Thyroid gland (tissue), 4 donors: ENCODE results near the gene GPR25. TPM values are rescaled to one million over a fixed set of nuclear protein-coding genes. Genes with fewer than 3 reads are reported as not detected.
"Not testable (repeated sequence)": the region's sequence is repeated elsewhere in the genome, so short reads cannot be mapped to it uniquely, and the experiment has no call there.

Experiments
- DNase-seq, 2 donors: peaks; one replicate each; pipeline ENCODE4 v3.0.0-alpha.2; 2019
- H3K27ac ChIP-seq, 3 donors: fragments of 200-600 bp; sonication (generic); 1 replicate in 2 of 3; 2 replicates in 1 of 3; pipeline ENCODE4 v1.5.1; 2016 to 2019; ENCODE audit warnings: mild to moderate bottlenecking in 1 of 3, moderate library complexity in 1 of 3
- H3K27me3 ChIP-seq: fragments of 200-600 bp; sonication (generic); one replicate; pipeline ENCODE4 v1.5.1; 2019
- H3K36me3 ChIP-seq, 2 donors: fragments of 200-600 bp; sonication (generic); one replicate each; pipeline ENCODE4 v1.5.1; 2016 to 2019
- H3K4me1 ChIP-seq, 2 donors: fragments of 200-600 bp; sonication (generic); one replicate each; pipeline ENCODE4 v1.5.1; 2017 to 2019
- H3K4me3 ChIP-seq, 3 donors: fragments of 200-600 bp; sonication (generic); replicated peaks in 1 of 3; 1 replicate in 2 of 3; 2 replicates in 1 of 3; pipeline ENCODE4 v1.5.1; 2016; ENCODE audit warnings: mild to moderate bottlenecking in 1 of 3
- H3K9me3 ChIP-seq: fragments of 200-600 bp; sonication (generic); one replicate; pipeline ENCODE4 v1.5.1; 2017
- POLR2A ChIP-seq, 2 donors: fragments of 450-650 bp; IDR thresholded peaks; one replicate each; pipeline ENCODE4 v1.6.1; 2017; ENCODE audit warnings: antibody characterized with exemption in 2 of 2, mild to moderate bottlenecking in 2 of 2, moderate library complexity in 1 of 2
- WGBS, 2 donors: methylation state at CpG; one replicate each; pipeline ENCODE4 v1.1.5; 2017; 5-methylcytosine and 5-hydroxymethylcytosine counted together
- intact Hi-C: fragments of 100-400 bp; cut with DNase I; formaldehyde crosslinking; loops from one replicate; pipeline ENCODE4 v1.15.1; 2023
- total RNA-seq, 4 donors: library from RNA; depleted of rRNA; stranded (reverse); fragments of >200 nt; gene quantifications; one replicate each; pipeline ENCODE4 v1.2.3, GENCODE V29; 2016
- TF ChIP-seq, protein P1 (sequence below), 6 experiments: fragments of 200-600 bp in 3 of 6; fragments of 450-650 bp in 3 of 6; sonication (generic) in 3 of 6; IDR thresholded peaks; one replicate each; pipeline ENCODE4 v1.5.1; 2016 to 2019; ENCODE audit warnings: antibody characterized with exemption in 6 of 6, mild to moderate bottlenecking in 2 of 6, inconsistent platforms in 1 of 6, moderate library complexity in 1 of 6

GPR25 gene
- total RNA-seq, 4 donors from 2014 or later = 0.27 TPM; not detected in 3

DNA sequence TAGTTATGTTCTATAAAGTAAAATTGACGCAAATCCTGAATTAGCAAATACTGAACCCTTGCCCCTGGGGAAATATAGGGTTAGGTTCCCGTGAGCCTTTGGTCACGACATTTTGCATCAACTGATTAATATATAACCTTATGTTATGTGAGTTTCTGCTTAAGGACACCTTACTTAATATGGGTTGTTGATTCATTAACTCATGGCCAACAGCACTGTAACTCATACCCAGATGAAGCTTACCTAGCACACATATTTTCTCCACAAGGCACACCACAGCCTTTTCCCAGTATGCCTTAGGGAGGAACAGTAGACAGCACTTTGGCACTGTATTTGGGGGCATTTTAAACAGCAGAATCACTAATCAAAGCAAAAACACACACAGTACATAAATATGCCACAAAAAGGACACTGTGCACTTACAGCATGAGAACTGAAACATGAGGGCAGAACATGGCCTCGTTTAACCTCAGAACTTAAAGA lies 37.0 kb downstream of the GPR25 start:
- WGBS, 2 donors = 93 to 95% methylated on average over 4 of the region's 4 CpGs
- no peaks in the 10 kb centered on the region for H3K36me3 ChIP-seq
- H3K27ac ChIP-seq = no peak overlapping the region
- no peaks in the 10 kb centered on the region for H3K9me3 ChIP-seq
- H3K4me1 ChIP-seq = no peaks in the 10 kb centered on the region
- no peak for TF ChIP-seq POLR2A (IDR thresholded peaks at IDR 0.05)
- TF ChIP-seq, protein P1, sequence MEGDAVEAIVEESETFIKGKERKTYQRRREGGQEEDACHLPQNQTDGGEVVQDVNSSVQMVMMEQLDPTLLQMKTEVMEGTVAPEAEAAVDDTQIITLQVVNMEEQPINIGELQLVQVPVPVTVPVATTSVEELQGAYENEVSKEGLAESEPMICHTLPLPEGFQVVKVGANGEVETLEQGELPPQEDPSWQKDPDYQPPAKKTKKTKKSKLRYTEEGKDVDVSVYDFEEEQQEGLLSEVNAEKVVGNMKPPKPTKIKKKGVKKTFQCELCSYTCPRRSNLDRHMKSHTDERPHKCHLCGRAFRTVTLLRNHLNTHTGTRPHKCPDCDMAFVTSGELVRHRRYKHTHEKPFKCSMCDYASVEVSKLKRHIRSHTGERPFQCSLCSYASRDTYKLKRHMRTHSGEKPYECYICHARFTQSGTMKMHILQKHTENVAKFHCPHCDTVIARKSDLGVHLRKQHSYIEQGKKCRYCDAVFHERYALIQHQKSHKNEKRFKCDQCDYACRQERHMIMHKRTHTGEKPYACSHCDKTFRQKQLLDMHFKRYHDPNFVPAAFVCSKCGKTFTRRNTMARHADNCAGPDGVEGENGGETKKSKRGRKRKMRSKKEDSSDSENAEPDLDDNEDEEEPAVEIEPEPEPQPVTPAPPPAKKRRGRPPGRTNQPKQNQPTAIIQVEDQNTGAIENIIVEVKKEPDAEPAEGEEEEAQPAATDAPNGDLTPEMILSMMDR (IDR thresholded peaks at IDR 0.05) = no peak
- H3K27me3 ChIP-seq = no peaks in the 10 kb centered on the region
- H3K4me3 ChIP-seq = no peak overlapping the region
- DNase-seq = no peak
- intact Hi-C loops = no loop called here

DNA sequence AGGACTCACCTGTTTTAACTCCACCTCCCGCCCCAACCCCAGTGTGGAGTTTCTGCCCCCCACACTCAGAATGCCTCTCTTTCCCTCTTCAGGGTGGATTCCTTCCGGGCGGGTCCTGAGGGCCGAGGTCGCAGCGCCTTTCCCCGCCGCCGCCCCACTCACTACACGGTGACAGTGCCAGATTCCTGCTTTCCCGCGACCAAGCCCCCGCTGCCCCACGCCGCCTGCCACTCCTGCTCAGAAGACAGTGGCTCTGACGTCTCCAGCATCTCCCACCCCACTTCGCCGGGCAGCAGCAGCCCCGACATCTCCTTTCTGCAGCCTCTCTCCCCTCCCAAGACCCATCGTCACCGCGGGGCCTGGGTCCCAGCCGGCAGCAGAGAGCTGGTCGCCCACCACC lies 38.6 kb downstream of the GPR25 start:
- H3K27ac ChIP-seq = no peak overlapping the region
- WGBS, 2 donors = 94 to 95% methylated on average over 24 of the region's 24 CpGs
- TF ChIP-seq POLR2A (IDR thresholded peaks at IDR 0.05) = no peak
- TF ChIP-seq, protein P1 (IDR thresholded peaks at IDR 0.05) = no peak
- no peak overlapping the region for H3K4me3 ChIP-seq
- no peaks in the 10 kb centered on the region for H3K36me3 ChIP-seq
- H3K9me3 ChIP-seq = no peaks in the 10 kb centered on the region
- intact Hi-C loops = no loop called here
- DNase-seq = no peak
- no peaks in the 10 kb centered on the region for H3K27me3 ChIP-seq
- H3K4me1 ChIP-seq = no peaks in the 10 kb centered on the region

DNA sequence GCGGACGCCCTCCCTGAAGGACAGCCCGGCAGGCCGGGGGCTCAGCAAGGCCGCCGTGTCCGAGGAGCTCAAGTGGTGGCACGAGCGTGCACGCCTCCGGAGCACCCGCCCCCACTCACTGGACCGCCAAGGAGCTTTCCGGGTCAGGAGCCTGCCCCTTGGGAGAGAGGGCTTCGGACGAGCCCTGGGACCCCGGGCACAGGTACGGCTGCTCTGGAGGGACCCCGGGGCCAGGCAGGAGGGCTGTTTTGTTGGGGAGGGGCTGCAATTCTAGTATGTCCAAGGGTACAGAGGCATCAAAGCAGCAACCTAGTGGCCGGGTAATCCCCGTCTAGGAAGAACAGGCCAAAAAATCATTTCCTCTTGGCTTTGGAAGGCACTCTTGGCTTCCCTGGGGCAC lies 39.2 kb downstream of the GPR25 start:
- DNase-seq, H3K4me1 ChIP-seq, intact Hi-C loops, H3K36me3 ChIP-seq, H3K27me3 ChIP-seq, H3K4me3 ChIP-seq, H3K27ac ChIP-seq, H3K9me3 ChIP-seq: not testable (repeated sequence)
- WGBS, 2 donors = 78 to 93% methylated on average over 3 to 7 of the region's 21 CpGs

DNA sequence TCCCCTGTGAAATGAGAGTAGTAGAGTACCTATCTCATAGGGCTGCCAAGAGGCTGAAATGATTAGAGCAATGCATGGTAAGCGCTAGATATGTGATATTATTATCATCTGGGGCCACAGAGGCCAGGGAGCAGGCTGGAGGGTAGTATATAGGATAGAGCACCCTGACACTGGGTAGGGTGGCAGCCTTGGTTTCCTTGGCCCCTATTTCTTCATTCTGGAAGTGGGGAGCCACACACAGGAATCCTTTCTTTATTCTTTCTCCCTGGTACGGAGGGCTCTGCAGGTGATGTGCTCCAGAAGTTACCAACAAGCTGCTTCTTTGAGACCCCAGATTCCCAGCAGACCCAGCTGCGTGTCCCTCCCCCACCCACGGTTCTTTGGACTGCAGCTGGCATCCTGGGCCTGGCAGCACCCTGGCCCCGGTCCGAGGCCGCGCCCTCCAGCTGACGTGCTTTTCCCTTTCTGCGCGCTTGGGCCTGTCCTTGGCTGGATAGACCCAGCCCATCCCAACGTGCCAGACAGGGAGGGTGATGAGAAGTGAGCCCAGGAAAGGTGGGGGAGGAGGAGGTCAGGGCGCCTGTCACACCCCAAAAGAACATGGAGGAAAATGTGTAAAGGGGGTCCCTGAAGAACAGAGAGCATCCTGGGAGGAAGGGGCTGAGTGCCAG lies 40.1 kb downstream of the GPR25 start:
- H3K4me1 ChIP-seq = no peaks in the 10 kb centered on the region
- no peak overlapping the region for H3K4me3 ChIP-seq
- 91 to 96% methylated on average over 13 of the region's 13 CpGs for WGBS, 2 donors
- no peak for DNase-seq
- intact Hi-C loops = no loop called here
- H3K27ac ChIP-seq = no peak overlapping the region
- H3K36me3 ChIP-seq = no peaks in the 10 kb centered on the region
- TF ChIP-seq POLR2A (IDR thresholded peaks at IDR 0.05) = no peak
- TF ChIP-seq, protein P1 (IDR thresholded peaks at IDR 0.05) = no peak
- H3K27me3 ChIP-seq = no peaks in the 10 kb centered on the region
- no peaks in the 10 kb centered on the region for H3K9me3 ChIP-seq

DNA sequence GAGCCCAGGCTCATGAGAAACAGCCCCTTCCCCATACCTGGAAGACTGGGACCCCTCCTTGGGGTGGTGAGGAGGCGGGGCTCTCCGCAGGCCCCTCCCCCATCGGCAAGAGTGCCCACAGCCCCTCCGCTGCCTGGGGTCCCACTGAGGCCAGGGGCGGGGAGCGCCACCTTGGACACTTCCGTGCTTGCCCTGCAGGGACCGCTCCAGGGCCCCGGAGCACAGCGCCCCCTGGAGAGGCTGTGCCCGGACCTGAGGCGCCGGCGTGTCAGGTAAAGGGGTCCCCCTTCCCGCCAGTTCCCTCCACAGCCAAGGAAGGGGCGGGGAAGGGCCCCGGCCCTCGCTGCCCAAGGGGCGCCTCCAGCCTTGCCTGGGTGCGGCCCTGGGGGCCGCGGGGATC lies 43.4 kb downstream of the GPR25 start:
- Histone ChIP-seq H3K4me1 (no peaks in the 10 kb centered on the region), H3K4me3 (no peak overlapping the region), H3K27me3 (no peaks in the 10 kb centered on the region), H3K36me3 (no peaks in the 10 kb centered on the region), H3K9me3 (no peaks in the 10 kb centered on the region), H3K27ac (no peak overlapping the region)
- no peak for DNase-seq
- no peak for TF ChIP-seq POLR2A (IDR thresholded peaks at IDR 0.05)
- TF ChIP-seq, protein P1 (IDR thresholded peaks at IDR 0.05) = no peak
- WGBS, 2 donors = no CpG with 5 or more reads among the region's 22 CpGs
- intact Hi-C loops = no loop called here
